Prostate gland (tissue), 2 donors: ENCODE results near the gene ATP1B3. TPM values are rescaled to one million over a fixed set of nuclear protein-coding genes. Genes with fewer than 3 reads are reported as not detected.

Experiments used
- DNase-seq: peaks from one replicate; pipeline ENCODE4 v3.0.0-alpha.2; 2019; ENCODE audit warnings: low spot score
- H3K27ac ChIP-seq, 2 donors: fragments of 200-600 bp; sonication (generic); 2 replicates each; pipeline ENCODE4 v1.5.1; 2017 to 2019
- H3K27me3 ChIP-seq: fragments of 200-600 bp; sonication (generic); replicated peaks from 2 replicates; pipeline ENCODE4 v1.5.1; 2019; ENCODE audit not compliant: insufficient read depth
- H3K36me3 ChIP-seq, 2 donors: fragments of 200-600 bp; sonication (generic); 1 replicate in 1 of 2; 2 replicates in 1 of 2; pipeline versions ENCODE4 v1.5.1 to v1.8.1; 2017 to 2019
- H3K4me1 ChIP-seq: fragments of 200-600 bp; sonication (generic); replicated peaks from 2 replicates; pipeline ENCODE4 v1.5.1; 2019
- H3K4me3 ChIP-seq, 2 donors: fragments of 200-600 bp; sonication (generic); 2 replicates each; pipeline ENCODE4 v1.5.1; 2017 to 2019
- H3K9me3 ChIP-seq: fragments of 200-600 bp; sonication (generic); 2 replicates; pipeline ENCODE4 v1.5.1; 2017
- POLR2A ChIP-seq: fragments of 450-650 bp; IDR thresholded peaks from one replicate; pipeline ENCODE4 v1.6.1; 2016; ENCODE audit warnings: antibody characterized with exemption, mild to moderate bottlenecking
- POLR2AphosphoS5 ChIP-seq: sonication (generic); formaldehyde crosslinking; IDR thresholded peaks from one replicate; pipeline ENCODE4 v1.6.1; 2017; ENCODE audit warnings: antibody characterized with exemption
- WGBS: methylation state at CpG from one replicate; pipeline ENCODE4 v1.1.5; 2018; 5-methylcytosine and 5-hydroxymethylcytosine counted together
- intact Hi-C: fragments of 100-400 bp; cut with DNase I; formaldehyde crosslinking; loops from one replicate; pipeline ENCODE4 v1.14.2; 2022
- total RNA-seq, 2 donors: library from RNA; depleted of rRNA; stranded (reverse); fragments of >200 nt; gene quantifications; one replicate each; pipeline ENCODE4 v1.1.0, GENCODE V29; 2016
- TF ChIP-seq, protein P1 (sequence below), 4 experiments: fragments of 200-600 bp in 2 of 4; fragments of 450-650 bp in 2 of 4; sonication (generic) in 2 of 4; IDR thresholded peaks; 1 replicate in 3 of 4; 2 replicates in 1 of 4; pipeline ENCODE4 v1.5.1; 2016 to 2019; ENCODE audit warnings: antibody characterized with exemption in 4 of 4, mild to moderate bottlenecking in 2 of 4, moderate library complexity in 2 of 4

The ATP1B3 gene
- total RNA-seq, 2 donors from 2014 or later = 47.7 to 51.2 TPM

GRCh38 chr3:141940194-141940776, 63.8 kb downstream of the ATP1B3 start:
- TF ChIP-seq POLR2A (peak; percentile 36), POLR2AphosphoS5 (peak; percentile 71)
- TF ChIP-seq, protein P1, sequence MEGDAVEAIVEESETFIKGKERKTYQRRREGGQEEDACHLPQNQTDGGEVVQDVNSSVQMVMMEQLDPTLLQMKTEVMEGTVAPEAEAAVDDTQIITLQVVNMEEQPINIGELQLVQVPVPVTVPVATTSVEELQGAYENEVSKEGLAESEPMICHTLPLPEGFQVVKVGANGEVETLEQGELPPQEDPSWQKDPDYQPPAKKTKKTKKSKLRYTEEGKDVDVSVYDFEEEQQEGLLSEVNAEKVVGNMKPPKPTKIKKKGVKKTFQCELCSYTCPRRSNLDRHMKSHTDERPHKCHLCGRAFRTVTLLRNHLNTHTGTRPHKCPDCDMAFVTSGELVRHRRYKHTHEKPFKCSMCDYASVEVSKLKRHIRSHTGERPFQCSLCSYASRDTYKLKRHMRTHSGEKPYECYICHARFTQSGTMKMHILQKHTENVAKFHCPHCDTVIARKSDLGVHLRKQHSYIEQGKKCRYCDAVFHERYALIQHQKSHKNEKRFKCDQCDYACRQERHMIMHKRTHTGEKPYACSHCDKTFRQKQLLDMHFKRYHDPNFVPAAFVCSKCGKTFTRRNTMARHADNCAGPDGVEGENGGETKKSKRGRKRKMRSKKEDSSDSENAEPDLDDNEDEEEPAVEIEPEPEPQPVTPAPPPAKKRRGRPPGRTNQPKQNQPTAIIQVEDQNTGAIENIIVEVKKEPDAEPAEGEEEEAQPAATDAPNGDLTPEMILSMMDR (IDR thresholded peaks at IDR 0.05) = peak in 1 of 4 experiments; percentile 11
- Histone ChIP-seq H3K36me3 (no peaks in the 10 kb centered on the region), H3K27me3 (no peaks in the 10 kb centered on the region), H3K27ac (peak overlapping the region in 1 of 2 donors; percentile 3), H3K4me3 (no peak overlapping the region), H3K9me3 (no peaks in the 10 kb centered on the region), H3K4me1 (peaks cover 3% of the 10 kb centered on the region)
- intact Hi-C loops = no loop called here
- DNase-seq = peak; percentile 91
- WGBS = 32% methylated on average over 12 of the region's 12 CpGs

DNA sequence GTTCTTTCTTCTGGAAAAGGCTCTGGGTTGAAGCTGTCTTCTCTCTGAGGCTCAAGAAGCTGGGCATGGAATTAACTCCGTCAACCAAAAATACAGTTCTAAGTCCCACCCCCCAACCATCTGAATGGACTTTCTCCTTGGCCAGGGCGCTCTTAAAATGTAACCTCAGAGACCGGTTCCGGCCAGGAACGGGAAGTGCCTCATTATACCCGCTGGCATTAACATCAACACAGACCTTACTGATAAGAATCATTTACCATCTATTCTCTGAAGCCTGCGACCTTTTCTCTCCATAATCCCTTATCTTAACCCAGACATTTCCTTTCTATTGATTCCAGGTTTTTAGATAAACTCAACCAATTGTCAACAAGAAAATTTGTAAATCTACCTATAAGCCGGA, 64.7 kb downstream of the ATP1B3 start:
- 43% methylated on average over 8 of the region's 8 CpGs for WGBS
- intact Hi-C loops = no loop called here
- Histone ChIP-seq H3K27ac (no peak overlapping the region), H3K27me3 (no peaks in the 10 kb centered on the region), H3K9me3 (no peaks in the 10 kb centered on the region), H3K36me3 (no peaks in the 10 kb centered on the region), H3K4me1 (peaks cover 3% of the 10 kb centered on the region), H3K4me3 (no peak overlapping the region)
- TF ChIP-seq POLR2A (no peak), POLR2AphosphoS5 (no peak)
- TF ChIP-seq, protein P1 (IDR thresholded peaks at IDR 0.05) = no peak
- no peak for DNase-seq

DNA sequence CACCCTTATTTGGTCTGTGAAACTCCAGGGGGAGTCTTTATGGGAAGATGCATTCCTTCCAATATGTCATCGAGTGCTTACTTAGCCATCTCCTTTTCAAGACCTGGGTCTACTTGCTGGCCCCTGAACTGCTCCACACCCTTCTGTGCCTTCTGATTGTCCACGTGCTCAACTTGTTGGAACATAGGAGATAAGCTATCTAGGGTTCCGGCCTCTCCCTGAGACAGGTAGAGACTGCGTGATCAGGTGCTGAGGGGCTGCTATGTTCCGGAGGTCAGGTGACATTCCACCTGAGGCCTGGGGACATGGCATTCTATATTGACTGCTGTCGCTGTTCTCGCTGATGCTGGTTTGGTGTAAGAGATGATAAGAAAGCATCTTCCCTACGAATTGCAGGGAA, 65.6 kb downstream of the ATP1B3 start:
- no peak overlapping the region for H3K27ac ChIP-seq
- WGBS = 95% methylated on average over 8 of the region's 8 CpGs
- DNase-seq = no peak
- no peaks in the 10 kb centered on the region for H3K36me3 ChIP-seq
- TF ChIP-seq, protein P1 (IDR thresholded peaks at IDR 0.05) = no peak
- TF ChIP-seq POLR2AphosphoS5 (no peak), POLR2A (no peak)
- no peak overlapping the region for H3K4me3 ChIP-seq
- peaks cover 3% of the 10 kb centered on the region for H3K4me1 ChIP-seq
- H3K9me3 ChIP-seq = no peaks in the 10 kb centered on the region
- no peaks in the 10 kb centered on the region for H3K27me3 ChIP-seq
- intact Hi-C loops = no loop called here

DNA sequence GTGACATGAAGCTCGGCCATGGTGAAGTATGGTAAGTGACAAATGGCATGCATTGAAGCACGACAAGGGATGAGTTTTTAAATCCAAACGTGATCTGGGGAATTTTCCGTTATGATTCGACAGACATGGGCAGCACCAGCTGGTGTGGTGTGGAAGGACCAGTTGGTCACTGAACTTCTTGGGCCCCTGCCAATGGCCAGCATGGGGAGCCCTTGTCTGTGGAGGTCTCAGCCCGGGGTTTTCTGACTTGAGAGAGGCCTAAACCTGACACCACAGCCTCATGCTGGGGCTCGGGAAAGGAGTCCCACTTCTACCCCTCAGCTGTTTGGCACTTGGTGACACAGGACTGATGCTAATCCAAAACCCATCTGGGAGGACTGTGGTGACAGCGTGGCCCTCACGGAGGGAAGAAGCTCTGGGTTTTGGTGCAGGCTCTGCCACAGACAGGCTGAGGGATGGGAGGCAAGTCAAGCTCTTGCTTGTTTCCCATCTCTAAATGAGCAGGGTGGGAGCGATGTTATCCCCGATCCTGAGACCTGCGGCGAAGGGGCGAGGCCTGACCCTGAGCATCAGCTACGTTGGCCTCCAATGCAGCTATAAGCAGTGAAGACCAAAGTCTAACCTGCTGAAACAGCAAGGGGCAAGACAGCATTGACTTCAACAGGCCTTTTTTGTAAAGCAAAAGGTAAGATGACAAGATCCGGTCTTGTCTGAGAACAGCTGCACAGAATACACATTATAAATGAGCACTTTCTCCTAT, 69.5 kb downstream of the ATP1B3 start:
- H3K36me3 ChIP-seq = no peaks in the 10 kb centered on the region
- H3K4me3 ChIP-seq = no peak overlapping the region
- no peaks in the 10 kb centered on the region for H3K9me3 ChIP-seq
- no peak for TF ChIP-seq POLR2AphosphoS5
- TF ChIP-seq, protein P1 (IDR thresholded peaks at IDR 0.05) = no peak
- no peak for TF ChIP-seq POLR2A
- 88% methylated on average over 16 of the region's 16 CpGs for WGBS
- no peak overlapping the region for H3K27ac ChIP-seq
- DNase-seq = no peak
- H3K4me1 ChIP-seq = peaks cover under 1% of the 10 kb centered on the region
- H3K27me3 ChIP-seq = no peaks in the 10 kb centered on the region
- intact Hi-C loops = no loop called here

- Histone ChIP-seq H3K4me1 (no peaks in the 10 kb centered on the region), H3K27me3 (no peaks in the 10 kb centered on the region), H3K4me3 (no peak overlapping the region), H3K27ac (no peak overlapping the region), H3K36me3 (no peaks in the 10 kb centered on the region), H3K9me3 (no peaks in the 10 kb centered on the region)
- DNase-seq = no peak
- TF ChIP-seq POLR2A (no peak), POLR2AphosphoS5 (no peak)
- TF ChIP-seq, protein P1 (IDR thresholded peaks at IDR 0.05) = no peak
- intact Hi-C loops = no loop called here
- WGBS = 96% methylated on average over 10 of the region's 10 CpGs
Measured at GRCh38 chr3:141949399-141949798, 73.0 kb downstream of the ATP1B3 start.
